Heart left ventricle (tissue), 16 donors: ENCODE results near the gene NCOA1. TPM values are rescaled to one million over a fixed set of nuclear protein-coding genes. Genes with fewer than 3 reads are reported as not detected.

Source experiments
- ATAC-seq, 4 donors: fragments of 200-7000 bp; cut with Tn5 transposase; one replicate each; pipeline ENCODE4 v1.9.1; 2020 to 2022; ENCODE audit warnings: moderate library complexity in 4 of 4, mild to moderate bottlenecking in 3 of 4, moderate number of reproducible peaks in 1 of 4
- DNase-seq, 5 donors: peaks; one replicate each; pipeline ENCODE4 v3.0.0-alpha.2; 2020
- H3K27ac ChIP-seq, 12 donors: fragments of 200-600 bp; sonication (generic) in 4 of 12; one replicate each; pipeline versions ENCODE4 v1.5.0 to v1.8.0; 2016 to 2022; ENCODE audit warnings: mild to moderate bottlenecking in 2 of 12
- H3K27me3 ChIP-seq, 9 donors: fragments of 200-600 bp; sonication (generic) in 2 of 9; one replicate each; pipeline versions ENCODE4 v1.5.1 to v1.8.0; 2016 to 2022; ENCODE audit warnings: mild to moderate bottlenecking in 3 of 9
- H3K36me3 ChIP-seq, 9 donors: fragments of 200-600 bp; sonication (generic) in 2 of 9; one replicate each; pipeline versions ENCODE4 v1.5.0 to v1.8.0; 2018 to 2022; ENCODE audit warnings: mild to moderate bottlenecking in 2 of 9
- H3K4me1 ChIP-seq, 12 donors: fragments of 200-600 bp; sonication (generic) in 4 of 12; one replicate each; pipeline versions ENCODE4 v1.5.0 to v1.8.0; 2016 to 2022; ENCODE audit warnings: mild to moderate bottlenecking in 3 of 12
- H3K4me3 ChIP-seq, 12 donors: fragments of 200-600 bp; sonication (generic) in 4 of 12; one replicate each; pipeline versions ENCODE4 v1.5.0 to v1.8.0; 2017 to 2022; ENCODE audit warnings: mild to moderate bottlenecking in 9 of 12, moderate library complexity in 4 of 12
- H3K9me3 ChIP-seq, 12 donors: fragments of 200-600 bp; sonication (generic) in 4 of 12; one replicate each; pipeline versions ENCODE4 v1.5.0 to v1.8.0; 2016 to 2022; ENCODE audit warnings: mild to moderate bottlenecking in 1 of 12
- POLR2A ChIP-seq, 2 donors: fragments of 450-650 bp; IDR thresholded peaks; one replicate each; pipeline ENCODE4 v1.6.1; 2017; ENCODE audit warnings: antibody characterized with exemption in 2 of 2, mild to moderate bottlenecking in 2 of 2, moderate library complexity in 2 of 2
- WGBS, 4 donors: extraction: QIAGEN DNeasy Blood & Tissue Kit in 2 of 4; methylation state at CpG; one replicate each; pipeline versions ENCODE4 v1.1.5 to v1.1.7; 2013 to 2018; 5-methylcytosine and 5-hydroxymethylcytosine counted together
- intact Hi-C, 10 donors: fragments of 100-400 bp; cut with DNase I; formaldehyde crosslinking; loops; one replicate each; pipeline versions ENCODE4 v1.11.1 to v1.14.2; 2022
- polyA plus RNA-seq, 2 donors: library from polyadenylated mRNA; stranded (reverse); fragments of 200-250 nt; gene quantifications; one replicate each; pipeline ENCODE4 v1.2.3, GENCODE V29; 2013
- total RNA-seq, 9 donors: library from RNA; depleted of rRNA in 2 of 9; stranded (reverse); fragments of >200 nt in 2 of 9; fragmentation: NEBNext Ultra II Directional in 3 of 9; extraction: Animal tissue kit (Norgen Biotek cat#: 25700) in 3 of 9; gene quantifications; one replicate each; pipeline versions ENCODE4 v1.1.0 to v1.2.4, GENCODE V29; 2016 to 2023
- TF ChIP-seq, protein P1 (sequence below), 12 donors: fragments of 200-600 bp; sonication (generic) in 4 of 12; IDR thresholded peaks; one replicate each; pipeline versions ENCODE4 v1.5.0 to v1.8.0; 2018 to 2022; ENCODE audit warnings: antibody characterized with exemption in 12 of 12, mild to moderate bottlenecking in 5 of 12
- donor health status: ischemic (EF 13 %, LVEDD 7.1; RV severe dilation, severe dysfunction).
- donor health status: healthy with polysubstance abuse.
- donor health status: DM: no; HTN: yes; CAD: no.
- donor health status: DM: no; HTN: no; CAD: no.
- donor health status: ischemic (EF 25% LVEDD 6.9; RV normal size, moderate dysfunction).
- donor health status: ischemic (EF 25% LVEDD 5.7; RV mildly dilated, moderate dysfunction).
- donor health status: healthy.
- donor health status: DM: yes; HTN: yes; CAD: no.
- donor health status: ischemic (EF 35%, LVEDD 5.7; RV mildly dilated, moderate dysfunction).
- donor health status: nonischemic (EF 11% LVEDD 7.7; RV severe dilation, severe dysfunction).
- donor health status: DM: yes; HTN: yes; CAD: no.
- donor health status: PGD.
- donor health status: ischemic (EF 29% LVEDD 5.4; RV normal size, mild dysfunction).
- donor health status: nonischemic (EF 23%, LVEDD 6.1; RV moderate dilation, normal function).

NCOA1 gene
- total and polyA plus RNA-seq, 11 donors = 8.5 to 42.3 (median 32.4) TPM

DNA sequence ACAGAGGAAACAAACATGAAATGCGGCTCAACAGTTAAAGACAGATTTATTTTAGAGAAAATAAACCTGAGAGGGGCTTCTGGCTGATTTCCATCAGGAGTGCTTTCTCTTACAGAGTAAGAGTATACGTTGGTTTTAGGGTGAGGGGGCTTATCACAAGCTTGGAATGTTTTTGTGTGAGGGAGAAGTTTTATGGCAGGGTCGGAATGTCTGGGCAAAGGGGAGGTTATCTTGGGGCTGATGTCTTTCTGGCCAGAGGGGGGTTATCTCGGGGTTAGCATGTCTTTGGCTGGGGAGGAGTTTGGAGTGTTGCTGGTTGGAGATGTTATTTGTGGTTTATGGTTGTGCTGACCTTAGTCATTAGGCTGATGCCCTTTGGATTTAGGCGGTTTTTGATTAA is 280.0 kb downstream of the NCOA1 start:
- Histone ChIP-seq H3K27me3 (no peaks in the 10 kb centered on the region), H3K36me3 (peaks cover 0 to 45% (median 34%) of the 10 kb centered on the region in 9 donors), H3K4me3 (no peak overlapping the region), H3K27ac (no peak overlapping the region), H3K4me1 (peaks cover 0 to 15% (median 0%) of the 10 kb centered on the region in 12 donors), H3K9me3 (no peaks in the 10 kb centered on the region)
- WGBS, 4 donors = 87 to 92% (median 90%) methylated on average over 5 of the region's 5 CpGs
- no peak for ATAC-seq
- intact Hi-C loops = no loop called here
- TF ChIP-seq POLR2A (IDR thresholded peaks at IDR 0.05) = no peak
- TF ChIP-seq, protein P1, sequence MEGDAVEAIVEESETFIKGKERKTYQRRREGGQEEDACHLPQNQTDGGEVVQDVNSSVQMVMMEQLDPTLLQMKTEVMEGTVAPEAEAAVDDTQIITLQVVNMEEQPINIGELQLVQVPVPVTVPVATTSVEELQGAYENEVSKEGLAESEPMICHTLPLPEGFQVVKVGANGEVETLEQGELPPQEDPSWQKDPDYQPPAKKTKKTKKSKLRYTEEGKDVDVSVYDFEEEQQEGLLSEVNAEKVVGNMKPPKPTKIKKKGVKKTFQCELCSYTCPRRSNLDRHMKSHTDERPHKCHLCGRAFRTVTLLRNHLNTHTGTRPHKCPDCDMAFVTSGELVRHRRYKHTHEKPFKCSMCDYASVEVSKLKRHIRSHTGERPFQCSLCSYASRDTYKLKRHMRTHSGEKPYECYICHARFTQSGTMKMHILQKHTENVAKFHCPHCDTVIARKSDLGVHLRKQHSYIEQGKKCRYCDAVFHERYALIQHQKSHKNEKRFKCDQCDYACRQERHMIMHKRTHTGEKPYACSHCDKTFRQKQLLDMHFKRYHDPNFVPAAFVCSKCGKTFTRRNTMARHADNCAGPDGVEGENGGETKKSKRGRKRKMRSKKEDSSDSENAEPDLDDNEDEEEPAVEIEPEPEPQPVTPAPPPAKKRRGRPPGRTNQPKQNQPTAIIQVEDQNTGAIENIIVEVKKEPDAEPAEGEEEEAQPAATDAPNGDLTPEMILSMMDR (IDR thresholded peaks at IDR 0.05) = no peak
- DNase-seq = no peak

DNA sequence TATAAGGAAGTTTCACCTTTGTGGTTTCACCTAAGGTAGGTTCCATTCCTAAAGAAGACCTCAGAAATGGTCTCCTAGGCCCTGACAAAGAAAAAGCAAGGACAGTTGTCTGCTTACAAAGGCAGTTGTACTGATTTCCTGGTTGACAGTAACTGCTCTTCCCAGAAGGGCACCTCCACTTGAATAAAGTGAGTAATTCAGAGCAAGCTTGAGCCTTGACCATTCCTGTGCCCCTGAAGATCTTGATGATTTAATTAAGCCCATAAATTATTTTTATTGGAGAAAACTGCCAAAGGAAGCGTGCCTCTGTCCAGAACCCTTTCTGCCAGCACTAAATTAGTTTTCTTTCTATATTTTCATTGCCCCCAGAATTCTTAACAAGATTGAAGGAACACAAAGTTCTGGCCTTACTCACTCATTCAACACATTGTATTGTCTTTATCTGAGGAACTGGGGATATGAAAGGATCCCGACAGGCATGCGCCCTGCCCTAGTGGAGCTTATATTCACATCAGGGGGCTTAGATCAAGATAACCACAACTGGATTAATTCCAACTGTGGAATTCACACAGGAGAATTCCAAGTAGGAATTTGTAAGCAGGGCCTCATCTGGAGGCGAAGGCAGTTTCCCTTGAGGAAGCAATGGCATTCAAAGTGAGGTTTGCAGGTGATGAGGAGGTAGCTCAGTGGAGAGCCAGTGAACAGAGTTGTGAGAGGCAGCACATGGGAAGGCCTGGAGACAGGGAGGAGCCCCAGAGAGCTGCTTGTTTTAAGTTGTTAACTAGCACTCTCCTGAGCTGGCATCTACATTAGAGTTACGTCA is 280.9 kb downstream of the NCOA1 start:
- ATAC-seq (no peak), DNase-seq (no peak)
- intact Hi-C loops = no loop called here
- Histone ChIP-seq H3K9me3 (no peaks in the 10 kb centered on the region), H3K4me3 (no peak overlapping the region), H3K27ac (no peak overlapping the region), H3K4me1 (peaks cover 0 to 12% (median 0%) of the 10 kb centered on the region in 12 donors), H3K27me3 (no peaks in the 10 kb centered on the region), H3K36me3 (peaks cover 0 to 38% (median 29%) of the 10 kb centered on the region in 9 donors)
- no peak for TF ChIP-seq POLR2A (IDR thresholded peaks at IDR 0.05)
- TF ChIP-seq, protein P1 (IDR thresholded peaks at IDR 0.05) = no peak
- WGBS, 4 donors = 86 to 90% (median 89%) methylated on average over 5 of the region's 5 CpGs

DNA sequence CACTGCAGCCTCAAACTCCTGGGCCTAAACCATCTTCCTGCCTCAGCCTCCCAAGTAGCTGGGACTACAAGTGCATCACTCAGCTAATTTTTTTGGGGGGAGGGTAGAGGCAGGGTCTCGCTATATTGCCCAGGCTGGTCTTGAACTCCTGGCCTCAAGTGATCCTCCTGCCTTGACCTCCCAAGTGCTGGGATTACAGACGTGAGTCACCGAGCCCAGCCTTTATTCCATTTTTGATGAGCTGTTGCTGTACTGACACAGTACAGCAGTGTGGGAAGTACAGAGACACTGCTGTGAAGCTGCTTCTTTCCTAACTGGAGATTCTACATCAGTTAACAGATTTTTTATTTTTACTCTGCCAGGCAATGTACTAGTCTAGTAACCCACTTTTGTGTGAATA is 283.3 kb downstream of the NCOA1 start:
- TF ChIP-seq POLR2A (IDR thresholded peaks at IDR 0.05) = no peak
- TF ChIP-seq, protein P1 (IDR thresholded peaks at IDR 0.05) = no peak
- peaks cover 0 to 5% (median 0%) of the 10 kb centered on the region in 12 donors for H3K4me1 ChIP-seq
- intact Hi-C loops = no loop called here
- no peaks in the 10 kb centered on the region for H3K9me3 ChIP-seq
- ATAC-seq (no peak), DNase-seq (no peak)
- no peak overlapping the region for H3K27ac ChIP-seq
- peaks cover 0 to 15% (median 13%) of the 10 kb centered on the region in 9 donors for H3K36me3 ChIP-seq
- no peaks in the 10 kb centered on the region for H3K27me3 ChIP-seq
- H3K4me3 ChIP-seq = no peak overlapping the region
- 67 to 92% (median 88%) methylated on average over 3 of the region's 3 CpGs for WGBS, 4 donors

DNA sequence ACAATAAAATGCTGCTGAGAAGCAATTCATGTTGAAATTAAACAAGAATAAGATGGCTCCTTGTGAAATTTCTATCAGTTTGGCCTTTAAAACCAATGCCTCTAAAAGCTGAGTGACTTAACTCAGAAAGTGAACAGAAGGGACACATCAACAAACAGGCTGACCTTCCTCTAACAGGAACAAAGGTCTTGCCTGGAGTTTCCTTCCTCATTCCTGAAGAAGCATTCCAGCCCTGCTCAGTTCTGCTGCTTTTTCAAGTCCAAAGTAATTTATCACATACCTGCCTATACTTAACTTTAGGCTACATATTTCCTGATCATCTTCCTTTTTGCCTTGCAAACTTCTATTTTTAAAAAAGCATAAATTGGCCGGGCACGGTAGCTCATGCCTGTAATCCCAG is 288.1 kb downstream of the NCOA1 start:
- intact Hi-C loops = no loop called here
- no peak for TF ChIP-seq POLR2A (IDR thresholded peaks at IDR 0.05)
- TF ChIP-seq, protein P1 (IDR thresholded peaks at IDR 0.05) = no peak
- no peak for ATAC-seq

More for the DNA sequence above, 288.1 kb downstream of the NCOA1 start:
- 53 to 73% (median 67%) methylated on average over 2 of the region's 2 CpGs for WGBS, 4 donors
- Histone ChIP-seq H3K9me3 (no peaks in the 10 kb centered on the region), H3K36me3 (no peaks in the 10 kb centered on the region), H3K27ac (no peak overlapping the region), H3K4me1 (peaks cover 0 to 5% (median 0%) of the 10 kb centered on the region in 12 donors), H3K27me3 (peaks cover 0 to 4% (median 0%) of the 10 kb centered on the region in 9 donors), H3K4me3 (no peak overlapping the region)
- DNase-seq = no peak
